ENCODE data around the gene UNC5C.

Gene UNC5C

GRCh38 chr4:95367824-95368223 lies 180.9 kb downstream of the UNC5C start:
- ChIA-PET POLR2A (no interaction called here), CTCF (no interaction called here)
- Histone ChIP-seq H3K4me1 (ENCODE audit: control insufficient read depth, insufficient read depth, low read length) (peaks cover 4% of the 10 kb centered on the region; the same call in 1 of the 2 replicates), H3K4me3 (ENCODE audit: low read depth, low read length) (no peak overlapping the region), H3K9me3 (ENCODE audit: control insufficient read depth, insufficient read depth, low read depth, low read length) (no peaks in the 10 kb centered on the region), H3K36me3 (ENCODE audit: control insufficient read depth in 2 of 2, insufficient read depth in 1 of 2, low read length in 2 of 2) (no peaks in the 10 kb centered on the region), H3K27ac (ENCODE audit: extremely low read depth, low read depth, low read length) (no peak overlapping the region)
- TF ChIP-seq ELK4 (IDR thresholded peaks at IDR 0.05; ENCODE audit: borderline replicate concordance, low read depth, low read length) (no peak), ZBTB10 (tag by site-specific recombination; IDR thresholded peaks at IDR 0.05) (no peak), ZNF114 (tag by site-specific recombination; IDR thresholded peaks at IDR 0.05) (no peak), PRDM2 (tag by site-specific recombination; IDR thresholded peaks at IDR 0.05; ENCODE audit: borderline replicate concordance) (no peak)

- no peak for TF ChIP-seq MYNN (tag by site-specific recombination; IDR thresholded peaks at IDR 0.05; ENCODE audit: borderline replicate concordance)
- ChIA-PET CTCF (interaction anchor here (1.2 kb wide), 1 partner anchor 181 kb away, joined by 3 read pairs; no protein-coding TSS in a partner anchor), POLR2A (no interaction called here)
- no peak overlapping the region for H3K4me3 ChIP-seq (ENCODE audit: low read depth, low read length)
- peaks cover 12% of the 10 kb centered on the region; the same call in 1 of the 2 replicates for H3K4me1 ChIP-seq (ENCODE audit: control insufficient read depth, insufficient read depth, low read length)
- no peaks in the 10 kb centered on the region for H3K36me3 ChIP-seq (ENCODE audit: control insufficient read depth in 2 of 2, insufficient read depth in 1 of 2, low read length in 2 of 2)
- no peaks in the 10 kb centered on the region for H3K9me3 ChIP-seq (ENCODE audit: control insufficient read depth, insufficient read depth, low read depth, low read length)
- no peak overlapping the region for H3K27ac ChIP-seq (ENCODE audit: extremely low read depth, low read depth, low read length)
Observed at GRCh38 chr4:95363966-95364365, 184.8 kb downstream of the UNC5C start.

- Histone ChIP-seq H3K4me3 (ENCODE audit: low read depth, low read length) (no peak overlapping the region), H3K27ac (ENCODE audit: extremely low read depth, low read depth, low read length) (no peak overlapping the region), H3K4me1 (ENCODE audit: control insufficient read depth, insufficient read depth, low read length) (peaks cover 12% of the 10 kb centered on the region; the same call in 1 of the 2 replicates), H3K36me3 (ENCODE audit: control insufficient read depth in 2 of 2, insufficient read depth in 1 of 2, low read length in 2 of 2) (no peaks in the 10 kb centered on the region), H3K9me3 (ENCODE audit: control insufficient read depth, insufficient read depth, low read depth, low read length) (no peaks in the 10 kb centered on the region)
- 0 out of 2 replicates have a peak, but pooled peaks have one; percentile 20 for TF ChIP-seq REST (tag by site-specific recombination; IDR thresholded peaks at IDR 0.05)
- no peak for TF ChIP-seq ZNF121 (tag by site-specific recombination; IDR thresholded peaks at IDR 0.05)
- TF ChIP-seq ZIC2 (tag by site-specific recombination; IDR thresholded peaks at IDR 0.05), result peak; percentile 16; the same call in 1 of the 2 replicates
- no peak for TF ChIP-seq ZNF24 (tag by site-specific recombination; IDR thresholded peaks at IDR 0.05)
- POLR2A ChIA-PET, result no interaction called here
- CTCF ChIA-PET, result interaction anchor here (0.7 to 1.2 kb wide), 2 partner anchors 38 to 182 kb away, joined by 3 read pairs; no protein-coding TSS in a partner anchor
Observed at GRCh38 chr4:95363559-95363925, 185.2 kb downstream of the UNC5C start.

Data from HEK293 (cell line).